ENCODE results near the gene URB1. TPM values are rescaled to one million over a fixed set of nuclear protein-coding genes. Genes with fewer than 3 reads are reported as not detected.

URB1 gene
- total RNA-seq, 1 donor from 2014 or later = 18.5 TPM

DNA sequence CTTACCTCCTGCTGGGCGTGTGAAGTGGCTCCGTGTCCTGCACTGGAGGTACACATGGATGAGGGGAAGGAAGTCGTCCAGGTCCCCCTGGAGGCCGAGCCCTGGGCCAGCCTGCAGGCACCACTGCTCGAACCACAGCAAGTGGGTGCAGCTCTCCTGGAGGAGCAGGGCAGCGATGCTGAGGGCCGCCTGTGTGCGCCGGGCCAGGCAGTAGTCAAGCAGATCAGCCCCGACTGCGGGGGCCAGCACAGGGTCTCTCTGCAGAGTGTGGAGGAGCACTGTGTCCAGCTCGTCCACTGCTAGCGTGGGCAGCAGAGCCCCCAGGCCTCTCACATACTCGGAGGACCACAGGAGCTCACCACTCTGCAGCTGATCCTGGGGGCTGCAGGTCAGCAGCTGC lies 45.9 kb downstream of the URB1 start:
- no peak for DNase-seq

DNA sequence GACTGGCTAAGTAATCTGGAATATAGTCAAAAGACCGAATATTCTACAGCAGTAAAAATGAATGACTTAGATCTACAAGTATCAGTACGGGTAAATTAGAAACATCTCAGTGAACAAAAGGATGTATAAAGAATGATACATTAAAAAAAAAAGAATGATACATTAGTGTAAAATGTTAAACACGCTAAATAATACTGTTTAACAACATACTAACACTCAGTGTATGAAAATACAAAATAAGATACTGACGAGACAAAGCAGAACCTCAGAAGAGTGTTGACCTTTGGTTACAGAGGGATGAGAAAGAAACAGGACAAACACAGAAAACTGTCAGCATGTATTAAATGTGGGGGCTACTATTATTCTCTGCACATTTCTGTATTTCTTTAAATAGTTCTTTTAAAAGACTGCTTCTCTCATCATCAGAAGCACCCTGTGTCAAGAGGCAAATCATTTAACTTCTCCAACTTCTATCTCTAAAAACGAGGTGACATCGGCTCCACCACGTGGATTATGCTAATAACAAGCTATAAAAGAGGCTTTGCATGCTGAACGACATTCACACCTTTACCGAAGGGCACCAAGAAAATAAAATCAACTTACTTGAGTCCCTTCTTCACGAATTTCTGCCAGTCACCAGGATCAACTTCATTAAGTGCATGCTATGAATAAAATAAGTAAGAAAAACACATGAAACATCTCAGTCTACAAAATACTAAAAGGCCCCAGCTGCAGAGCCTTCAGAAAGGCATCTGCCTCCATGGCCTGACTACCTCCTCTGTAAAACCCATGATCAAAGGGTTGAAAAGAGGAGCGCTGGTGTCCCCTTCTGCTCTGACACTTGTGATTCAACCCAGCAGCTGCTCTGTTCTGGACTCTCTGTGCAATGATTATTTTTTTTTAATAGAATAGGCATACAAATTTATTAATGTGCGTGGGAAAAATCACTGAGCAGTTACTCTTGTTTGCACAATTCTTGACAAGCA lies 51.7 kb downstream of the URB1 start:
- no peak for DNase-seq

DNA sequence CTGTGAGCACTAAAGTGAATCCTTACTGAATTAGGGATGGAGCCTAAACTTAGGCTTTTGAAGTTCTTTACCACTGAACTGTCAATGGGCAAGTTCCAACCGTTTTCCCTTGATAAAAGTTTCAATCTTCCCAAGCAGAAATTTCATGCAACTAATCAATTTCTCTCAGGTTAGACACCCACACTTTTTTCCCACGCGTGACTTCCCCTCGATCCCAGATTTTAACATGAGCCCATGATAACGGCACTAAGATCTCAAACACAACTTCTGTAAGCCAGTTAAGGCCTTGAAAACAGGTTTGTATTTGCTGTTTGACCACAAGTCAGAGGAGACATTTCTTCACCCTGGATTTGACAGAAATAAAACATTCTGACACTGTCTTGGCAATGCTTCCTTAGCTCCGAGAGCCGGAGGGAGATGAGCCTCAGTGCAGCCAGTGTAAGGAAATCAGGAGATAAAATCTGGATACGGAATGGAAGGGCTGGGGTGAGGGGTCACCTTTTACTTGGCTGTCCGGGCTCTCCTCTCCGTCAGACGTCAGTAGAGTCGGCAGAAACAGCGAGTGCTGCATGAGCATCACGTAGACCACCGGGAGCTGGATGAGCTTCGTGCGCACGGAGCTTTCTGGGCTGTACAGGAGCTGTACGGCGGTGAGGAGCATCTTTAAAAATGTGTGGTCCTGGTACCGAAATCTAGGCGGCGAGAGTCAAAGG lies 54.4 kb downstream of the URB1 start:
- no peak for DNase-seq

GRCh38 chr21:32337206-32337605 lies 55.6 kb downstream of the URB1 start:
- DNase-seq = no peak

GRCh38 chr21:32336711-32337110 lies 56.1 kb downstream of the URB1 start:
- peak; percentile 10 for DNase-seq

- DNase-seq = no peak
Observed at GRCh38 chr21:32335601-32336575, 56.9 kb downstream of the URB1 start.

DNA sequence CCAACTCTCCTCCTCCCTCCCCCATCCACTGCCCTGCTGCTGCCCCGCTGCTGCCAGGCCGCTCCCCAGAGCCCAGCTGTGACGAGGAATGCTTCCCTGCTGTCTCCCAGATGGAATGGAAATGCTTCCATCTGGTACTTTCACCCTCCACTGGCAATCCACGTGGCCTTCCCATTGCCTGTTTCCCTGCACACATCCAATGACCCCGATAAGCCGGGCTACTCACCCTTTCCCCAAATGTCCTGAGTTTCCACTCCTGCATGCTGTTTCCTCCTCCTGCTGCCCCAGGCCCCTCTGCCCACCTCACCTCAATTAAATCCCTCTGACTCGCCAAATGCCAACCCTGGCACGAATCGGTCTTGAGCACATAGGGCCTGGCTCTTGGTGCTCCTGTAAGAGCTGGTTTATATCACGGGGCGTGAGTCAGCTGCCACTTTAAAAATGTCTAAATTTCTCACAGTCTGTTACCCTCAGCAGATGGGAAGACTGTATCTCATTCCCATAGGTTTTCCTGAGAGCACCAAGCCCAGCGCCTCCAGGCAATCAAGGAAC lies 57.8 kb downstream of the URB1 start:
- DNase-seq = no peak

DNA sequence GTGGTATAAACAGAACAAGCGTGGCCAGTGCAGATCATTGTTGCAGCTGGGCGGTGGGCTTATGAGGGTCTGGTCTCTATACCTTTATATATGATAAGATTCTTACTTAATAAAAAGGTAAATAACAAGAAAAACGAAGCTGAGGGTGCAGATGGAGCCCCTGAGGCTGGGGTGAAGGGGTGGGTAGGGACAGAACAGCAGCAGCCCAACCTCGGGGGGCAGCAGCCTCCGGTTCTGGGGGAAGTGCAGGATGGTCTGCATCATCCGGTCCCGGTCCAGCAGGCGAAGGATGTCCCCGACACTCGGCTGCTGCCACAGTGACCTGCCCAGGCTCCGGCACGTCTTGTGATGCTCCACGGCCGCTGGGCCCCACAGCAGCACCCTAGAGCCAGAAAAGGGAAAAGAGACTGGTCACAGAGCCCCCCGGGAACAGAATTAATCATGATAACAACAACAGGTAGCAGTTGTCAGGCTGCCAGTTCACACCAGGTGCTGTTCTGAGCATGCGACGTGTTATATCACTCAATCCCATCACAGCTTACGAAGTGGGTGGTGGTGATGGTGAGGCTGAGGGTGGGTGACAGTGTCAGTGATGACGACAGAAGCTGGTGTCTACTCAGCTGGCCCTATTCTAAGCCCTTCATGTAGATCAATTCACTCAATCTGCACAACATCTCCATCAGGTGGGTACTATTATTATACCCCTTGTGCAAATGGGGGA lies 58.7 kb downstream of the URB1 start:
- DNase-seq = no peak

GRCh38 chr21:32332463-32332951 lies 60.3 kb downstream of the URB1 start:
- DNase-seq = no peak

DNA sequence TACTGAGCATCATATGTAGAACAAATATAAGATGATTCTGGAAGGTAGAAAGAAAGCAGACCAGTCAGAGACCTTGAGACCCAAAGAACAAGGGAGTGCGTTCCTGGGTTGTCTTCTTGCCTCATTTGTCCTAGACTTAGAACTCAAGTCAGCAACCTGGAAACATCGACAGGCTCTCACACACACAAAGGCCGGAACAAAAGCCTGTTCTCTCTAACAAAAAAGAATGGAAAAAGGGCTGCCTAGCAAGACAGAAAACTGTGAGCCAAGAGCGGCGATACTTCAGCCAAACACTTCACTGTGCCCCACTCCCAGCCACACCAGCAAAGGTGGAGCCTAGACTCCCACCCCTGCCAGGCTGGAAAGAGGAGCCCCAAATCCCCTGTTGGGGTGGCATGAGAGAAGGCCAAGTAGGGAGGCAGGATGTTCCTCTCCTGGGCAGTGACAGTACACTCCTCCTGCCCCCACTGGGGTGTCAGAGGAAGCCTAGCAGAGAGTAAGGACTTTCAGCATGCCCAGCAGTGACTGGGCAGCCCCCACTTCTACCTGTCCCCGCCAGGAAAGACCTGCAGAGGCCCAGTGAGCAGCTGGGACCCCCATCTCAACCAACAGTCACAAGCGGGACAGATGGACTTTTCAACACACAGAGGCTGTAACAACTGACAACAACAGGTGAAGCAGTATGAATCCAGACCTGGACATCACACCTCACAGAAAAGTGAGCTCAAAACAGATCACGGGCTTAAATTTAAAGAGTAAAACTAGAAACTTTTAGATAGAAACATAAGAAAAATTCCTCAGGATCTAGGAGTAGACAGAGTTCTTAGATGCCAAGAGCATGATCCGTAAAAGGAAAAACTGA lies 61.1 kb downstream of the URB1 start:
- no peak for DNase-seq

DNA sequence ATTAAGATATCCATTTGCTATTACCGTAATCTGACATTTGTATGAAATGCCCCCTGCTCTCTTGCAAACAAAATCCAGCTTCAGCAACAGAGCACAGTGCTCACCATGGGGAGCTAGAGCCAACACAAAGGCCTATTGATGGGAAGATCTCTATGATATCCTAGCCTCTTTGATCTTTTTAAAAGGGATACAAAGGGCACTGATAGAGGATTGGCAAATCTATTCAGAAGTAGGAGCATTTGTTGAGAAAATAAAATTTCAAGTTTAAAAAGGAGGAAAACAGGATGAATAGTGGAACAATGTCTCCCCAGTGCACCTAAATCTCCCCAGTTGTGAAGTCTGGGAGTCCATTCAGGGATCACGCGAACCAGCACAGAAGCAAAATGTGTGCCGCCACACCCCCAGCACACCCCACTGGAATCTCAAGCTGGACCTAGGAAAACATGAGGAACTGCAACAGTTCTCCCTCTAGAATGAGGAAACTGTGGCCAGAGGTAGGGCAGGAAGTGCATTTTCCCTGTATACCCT lies 62.0 kb downstream of the URB1 start:
- no peak for DNase-seq

GRCh38 chr21:32329776-32330175 lies 63.0 kb downstream of the URB1 start:
- peak; percentile 73 for DNase-seq

DNA sequence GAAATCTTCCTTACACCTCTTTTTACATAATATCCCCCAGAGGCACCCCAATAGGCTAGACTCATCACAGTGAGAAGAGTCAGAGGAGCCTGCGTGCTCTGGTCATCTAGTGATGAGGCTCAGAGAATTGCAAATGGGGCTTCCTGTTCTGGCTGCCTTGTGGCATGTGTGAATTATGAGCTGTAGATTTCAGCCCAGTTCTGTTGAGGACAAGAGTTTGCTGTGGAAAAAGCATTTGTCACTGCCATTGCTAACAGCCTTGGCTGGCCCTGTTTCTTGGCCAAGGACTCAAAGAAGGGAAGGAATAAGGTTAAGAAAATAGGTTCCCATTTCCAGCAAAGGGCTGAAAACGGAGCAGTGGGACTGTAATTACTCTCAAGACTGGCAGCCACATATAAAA lies 63.5 kb downstream of the URB1 start:
- peak; percentile 38 for DNase-seq

GRCh38 chr21:32328595-32328994 lies 64.2 kb downstream of the URB1 start:
- DNase-seq = peak; percentile 81

DNA sequence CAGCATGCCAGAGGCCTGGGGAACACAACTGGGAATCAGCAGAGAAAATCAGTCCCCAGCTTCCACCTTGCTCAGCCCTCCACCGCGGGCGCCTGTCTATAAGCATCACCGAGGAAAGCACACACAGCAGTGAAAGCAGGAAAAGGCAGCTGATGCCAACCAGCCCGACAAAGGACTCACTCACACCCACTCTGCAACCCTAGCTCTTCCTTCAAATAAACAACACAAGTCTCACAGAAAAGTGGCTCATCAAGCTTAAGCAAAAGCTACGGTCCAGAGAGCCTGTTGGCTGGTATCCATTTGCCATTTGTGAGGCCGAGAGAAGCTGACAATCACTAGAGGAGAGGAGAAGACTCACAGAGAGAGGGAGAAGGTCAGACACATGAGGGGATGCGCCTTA lies 67.1 kb downstream of the URB1 start:
- DNase-seq = no peak

DNA sequence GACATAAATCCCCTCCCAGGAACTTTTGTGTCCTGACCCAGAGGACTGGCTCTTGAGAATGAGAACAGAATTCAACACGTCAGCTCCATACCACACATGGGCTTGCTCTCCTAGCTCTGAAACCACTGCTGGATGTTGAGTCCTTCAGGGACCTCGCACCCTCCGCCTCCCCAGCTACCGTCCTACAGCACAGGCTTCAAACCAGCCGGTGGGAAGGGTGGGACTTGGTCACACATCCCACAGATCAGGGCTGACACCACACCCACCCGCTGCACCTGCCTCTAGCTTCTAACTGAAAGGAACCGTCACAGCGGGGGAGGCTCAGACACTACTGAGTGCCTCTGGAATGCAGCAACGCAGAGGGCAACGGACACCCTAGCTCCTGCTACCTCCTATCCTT lies 70.1 kb downstream of the URB1 start:
- DNase-seq = no peak

GRCh38 chr21:32322103-32322502 lies 70.7 kb downstream of the URB1 start:
- no peak for DNase-seq

- no peak for DNase-seq
Observed at GRCh38 chr21:32321480-32321879, 71.3 kb downstream of the URB1 start.

GRCh38 chr21:32320726-32321125 lies 72.1 kb downstream of the URB1 start:
- DNase-seq = no peak

DNA sequence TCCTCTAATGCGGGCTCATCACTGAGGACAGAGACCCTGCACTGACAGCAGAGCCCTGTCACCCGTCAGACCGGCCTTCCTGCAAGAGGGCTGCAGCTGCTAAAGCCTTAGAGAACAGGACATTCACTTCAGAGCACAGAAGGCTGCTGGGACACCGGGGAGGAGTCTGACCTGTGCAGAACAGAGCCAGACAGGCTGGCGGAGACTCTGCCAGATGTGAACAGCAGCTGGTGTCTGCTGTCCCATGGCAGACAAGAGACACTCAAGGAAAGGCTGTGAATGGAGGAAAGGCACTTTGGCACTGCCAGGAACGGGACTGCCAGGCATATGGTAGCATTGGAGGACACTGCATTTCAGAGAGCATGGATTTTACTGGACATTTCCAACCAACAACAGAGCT lies 72.8 kb downstream of the URB1 start:
- DNase-seq = no peak

Measured in dermis blood vessel endothelial cell (primary cell).